Measurements from ENCODE around the gene TMEM234. TPM values are rescaled to one million over a fixed set of nuclear protein-coding genes. Genes with fewer than 3 reads are reported as not detected.

Gene TMEM234
- total and polyA plus RNA-seq, 2 experiments from 2014 or later = 24.1 to 38.0 TPM

- DNase-seq (ENCODE audit: low read depth in 1 of 2, low spot score in 1 of 2) = no peak
- Histone ChIP-seq H3K4me3 (no peak overlapping the region), H3K36me3 (no peaks in the 10 kb centered on the region), H3K27me3 (no peaks in the 10 kb centered on the region), H3K4me1 (ENCODE audit: low read depth) (no peaks in the 10 kb centered on the region), H3K9me3 (ENCODE audit: low read depth) (no peaks in the 10 kb centered on the region), H3K27ac (no peak overlapping the region)
- TF ChIP-seq CTCF (IDR thresholded peaks at IDR 0.05; ENCODE audit: low read depth, low read length) = no peak
Measured at GRCh38 chr1:32257227-32257508, 35.0 kb upstream of the TMEM234 start.

- Histone ChIP-seq H3K36me3 (no peaks in the 10 kb centered on the region), H3K27ac (no peak overlapping the region), H3K4me1 (ENCODE audit: low read depth) (no peaks in the 10 kb centered on the region), H3K27me3 (no peaks in the 10 kb centered on the region), H3K4me3 (no peak overlapping the region), H3K9me3 (ENCODE audit: low read depth) (no peaks in the 10 kb centered on the region)
- DNase-seq (ENCODE audit: low read depth in 1 of 2, low spot score in 1 of 2) = no peak
- TF ChIP-seq CTCF (IDR thresholded peaks at IDR 0.05; ENCODE audit: low read depth, low read length) = no peak
Measured at GRCh38 chr1:32256473-32257226, 34.5 kb upstream of the TMEM234 start.

- Histone ChIP-seq H3K4me1 (ENCODE audit: low read depth) (peaks cover 3% of the 10 kb centered on the region), H3K27ac (no peak overlapping the region), H3K36me3 (no peaks in the 10 kb centered on the region), H3K9me3 (ENCODE audit: low read depth) (no peaks in the 10 kb centered on the region), H3K27me3 (no peaks in the 10 kb centered on the region), H3K4me3 (no peak overlapping the region)
- DNase-seq (ENCODE audit: low read depth in 1 of 2, low spot score in 1 of 2) = no peak
- TF ChIP-seq CTCF (IDR thresholded peaks at IDR 0.05; ENCODE audit: low read depth, low read length) = no peak
Measured at GRCh38 chr1:32255072-32256071, 33.2 kb upstream of the TMEM234 start.

- no peak within 1 kb of the TSS for H3K4me3 ChIP-seq
- H3K4me1 ChIP-seq (ENCODE audit: low read depth) = peaks cover 11% of the 10 kb centered on the region
- H3K9me3 ChIP-seq (ENCODE audit: low read depth) = no peaks in the 10 kb centered on the region
- no peak for DNase-seq (ENCODE audit: low read depth in 1 of 2, low spot score in 1 of 2)
- H3K27ac ChIP-seq = no peak within 1 kb of the TSS
- H3K36me3 ChIP-seq = no peaks in the 10 kb centered on the region
- no peak for TF ChIP-seq CTCF (IDR thresholded peaks at IDR 0.05; ENCODE audit: low read depth, low read length)
- no peaks in the 10 kb centered on the region for H3K27me3 ChIP-seq
Measured at GRCh38 chr1:32250893-32251716, 29.0 kb upstream of the TMEM234 start, which contains the start of gene LCK. Gene LCK, plus strand, starts transcription at chr1:32251265. Its CDS starts 23,065 bp downstream, at chr1:32274330.

GRCh38 chr1:32249831-32250525, 27.8 kb upstream of the TMEM234 start:
- no peak overlapping the region for H3K27ac ChIP-seq
- TF ChIP-seq CTCF (IDR thresholded peaks at IDR 0.05; ENCODE audit: low read depth, low read length) = no peak
- no peak overlapping the region for H3K4me3 ChIP-seq
- H3K9me3 ChIP-seq (ENCODE audit: low read depth) = no peaks in the 10 kb centered on the region
- H3K27me3 ChIP-seq = no peaks in the 10 kb centered on the region
- peaks cover 11% of the 10 kb centered on the region for H3K4me1 ChIP-seq (ENCODE audit: low read depth)
- H3K36me3 ChIP-seq = no peaks in the 10 kb centered on the region
- no peak for DNase-seq (ENCODE audit: low read depth in 1 of 2, low spot score in 1 of 2)

Measured in cardiac muscle cell (in vitro differentiated cells and primary cell).